ENCODE results near the gene AP2M1. TPM values are rescaled to one million over a fixed set of nuclear protein-coding genes. Genes with fewer than 3 reads are reported as not detected.

AP2M1 gene
- total RNA-seq = 100 to 1,000 TPM; 181 to 193 TPM
- 100 to 1,000 TPM; 210 to 271 (median 234) TPM for polyA plus RNA-seq
- total RNA-seq = 101 to 214 (median 175) reads per million in 6 experiments

- peaks cover 18 to 42% (median 37%) of the 10 kb centered on the region in 4 donors for H3K4me1 Mint-ChIP-seq
- POLR2A ChIA-PET = interaction anchor here (0.6 to 2.2 kb wide), 7 partner anchors 10 to 123 kb away, joined by 3 to 29 read pairs (median 3); partner anchors contain the start of genes ABCF3 and EIF2B5
- peak within 1 kb of the TSS; percentile 89 to 98 (median 96) for H3K4me3 Mint-ChIP-seq
- DNase-seq (peak; percentile 95 to 99 (median 97)), ATAC-seq (peak; percentile 94 to 98)
- H3K27ac Mint-ChIP-seq = peak within 1 kb of the TSS; percentile 48 to 95 (median 92)
- H3K36me3 Mint-ChIP-seq = peaks cover 0 to 22% (median 11%) of the 10 kb centered on the region in 3 donors
- no peaks in the 10 kb centered on the region for H3K27me3 Mint-ChIP-seq
- no peaks in the 10 kb centered on the region for H3K9me3 Mint-ChIP-seq
Measured at GRCh38 chr3:184174646-184175492, at the start of gene AP2M1. AP2M1 (plus strand) TSS chr3:184174855; CDS start chr3:184176994, 2,139 bp downstream.

- POLR2A ChIA-PET = no interaction called here
- Mint-ChIP-seq H3K27me3 (peaks cover 0 to 4% (median 0%) of the 10 kb centered on the region in 5 donors), H3K4me3 (no peak overlapping the region), H3K36me3 (no peaks in the 10 kb centered on the region), H3K9me3 (no peaks in the 10 kb centered on the region), H3K27ac (no peak overlapping the region), H3K4me1 (no peaks in the 10 kb centered on the region)
- no peak for ATAC-seq
- DNase-seq = no peak
Measured at GRCh38 chr3:184126006-184126405, 48.6 kb upstream of the AP2M1 start.

GRCh38 chr3:184129012-184129411, 45.6 kb upstream of the AP2M1 start:
- H3K27ac Mint-ChIP-seq = no peak overlapping the region
- POLR2A ChIA-PET = no interaction called here
- ATAC-seq (no peak), DNase-seq (no peak)
- H3K36me3 Mint-ChIP-seq = no peaks in the 10 kb centered on the region
- H3K27me3 Mint-ChIP-seq = peaks cover 0 to 4% (median 0%) of the 10 kb centered on the region in 5 donors
- peaks cover 2 to 8% (median 5%) of the 10 kb centered on the region in 4 donors for H3K4me1 Mint-ChIP-seq
- no peak overlapping the region for H3K4me3 Mint-ChIP-seq
- no peaks in the 10 kb centered on the region for H3K9me3 Mint-ChIP-seq

DNA sequence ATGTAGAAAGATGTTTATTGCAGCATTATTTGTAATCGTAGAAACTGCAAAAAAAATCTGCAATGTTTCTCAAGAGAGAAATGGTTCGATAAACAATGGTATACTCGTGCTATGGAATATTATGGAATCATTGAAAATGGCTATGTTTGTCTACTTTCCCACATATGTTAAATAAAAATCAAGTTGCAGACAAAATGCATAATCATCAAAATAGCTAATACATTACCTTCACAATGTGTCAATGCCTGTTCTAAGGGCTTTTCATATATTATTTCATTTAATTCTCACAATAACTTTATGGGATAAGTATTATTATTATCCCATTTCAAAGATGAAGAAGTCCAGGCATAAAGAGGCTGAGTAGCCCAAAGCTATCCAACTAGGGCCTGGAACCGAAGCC, 41.7 kb upstream of the AP2M1 start:
- H3K27me3 Mint-ChIP-seq = peaks cover 0 to 4% (median 0%) of the 10 kb centered on the region in 5 donors
- ATAC-seq = no peak
- H3K9me3 Mint-ChIP-seq = no peaks in the 10 kb centered on the region
- peak overlapping the region in 4 of 10 donors; percentile 90 to 97 (median 96) for H3K4me3 Mint-ChIP-seq
- peak overlapping the region in 1 of 10 donors; percentile 12 for H3K27ac Mint-ChIP-seq
- H3K4me1 Mint-ChIP-seq = peaks cover 23 to 47% (median 30%) of the 10 kb centered on the region in 4 donors
- H3K36me3 Mint-ChIP-seq = peaks cover 0 to 9% (median 0%) of the 10 kb centered on the region in 3 donors
- no peak for DNase-seq
- POLR2A ChIA-PET = no interaction called here

- POLR2A ChIA-PET = interaction anchor here (0.6 to 3.0 kb wide), 8 partner anchors 10 to 229 kb away, joined by 3 to 18 read pairs (median 6); partner anchors contain the start of genes ABCF3, DVL3 and EEF1AKMT4
- Mint-ChIP-seq H3K36me3 (peaks cover 0 to 14% (median 0%) of the 10 kb centered on the region in 3 donors), H3K4me1 (peaks cover 24 to 49% (median 30%) of the 10 kb centered on the region in 4 donors), H3K27ac (peak overlapping the region; percentile 91 to 99 (median 97)), H3K4me3 (peak overlapping the region; percentile 88 to 100 (median 96)), H3K27me3 (peaks cover 0 to 2% (median 0%) of the 10 kb centered on the region in 5 donors), H3K9me3 (no peaks in the 10 kb centered on the region)
- ATAC-seq (peak; percentile 7 to 13), DNase-seq (peak in 3 of 10 donors; percentile 13 to 23 (median 17))
Measured at GRCh38 chr3:184133840-184134745, 40.6 kb upstream of the AP2M1 start.

DNA sequence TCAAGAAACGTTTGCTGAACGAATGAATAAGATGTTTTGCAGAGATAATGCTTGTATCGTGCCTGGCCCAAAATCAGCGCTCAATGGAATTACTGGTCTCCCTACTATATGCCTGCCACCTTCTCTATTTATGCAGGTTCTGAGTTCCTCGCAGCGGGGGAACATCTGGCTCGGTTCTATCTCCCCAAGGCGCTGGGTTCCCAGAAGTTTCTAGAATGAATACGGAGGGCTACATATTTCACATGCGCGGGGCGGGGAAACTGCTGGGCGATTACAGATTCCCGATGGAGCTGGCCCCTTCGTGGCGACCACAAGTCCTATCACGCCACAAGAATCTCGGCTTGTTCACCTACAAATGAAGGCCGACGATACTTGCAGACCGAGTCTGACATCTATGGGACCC, 39.9 kb upstream of the AP2M1 start:
- Mint-ChIP-seq H3K27ac (peak overlapping the region; percentile 91 to 99 (median 97)), H3K4me1 (peaks cover 24 to 49% (median 30%) of the 10 kb centered on the region in 4 donors), H3K9me3 (no peaks in the 10 kb centered on the region), H3K36me3 (peaks cover 0 to 19% (median 0%) of the 10 kb centered on the region in 3 donors), H3K27me3 (no peaks in the 10 kb centered on the region), H3K4me3 (peak overlapping the region; percentile 88 to 100 (median 96))
- ATAC-seq (peak; percentile 32), DNase-seq (peak in 1 of 10 donors; percentile 9)
- POLR2A ChIA-PET = interaction anchor here (0.6 to 3.0 kb wide), 12 partner anchors 10 to 499 kb away, joined by 3 to 18 read pairs (median 5); partner anchors contain the start of genes DVL3, EEF1AKMT4 and KLHL24

DNA sequence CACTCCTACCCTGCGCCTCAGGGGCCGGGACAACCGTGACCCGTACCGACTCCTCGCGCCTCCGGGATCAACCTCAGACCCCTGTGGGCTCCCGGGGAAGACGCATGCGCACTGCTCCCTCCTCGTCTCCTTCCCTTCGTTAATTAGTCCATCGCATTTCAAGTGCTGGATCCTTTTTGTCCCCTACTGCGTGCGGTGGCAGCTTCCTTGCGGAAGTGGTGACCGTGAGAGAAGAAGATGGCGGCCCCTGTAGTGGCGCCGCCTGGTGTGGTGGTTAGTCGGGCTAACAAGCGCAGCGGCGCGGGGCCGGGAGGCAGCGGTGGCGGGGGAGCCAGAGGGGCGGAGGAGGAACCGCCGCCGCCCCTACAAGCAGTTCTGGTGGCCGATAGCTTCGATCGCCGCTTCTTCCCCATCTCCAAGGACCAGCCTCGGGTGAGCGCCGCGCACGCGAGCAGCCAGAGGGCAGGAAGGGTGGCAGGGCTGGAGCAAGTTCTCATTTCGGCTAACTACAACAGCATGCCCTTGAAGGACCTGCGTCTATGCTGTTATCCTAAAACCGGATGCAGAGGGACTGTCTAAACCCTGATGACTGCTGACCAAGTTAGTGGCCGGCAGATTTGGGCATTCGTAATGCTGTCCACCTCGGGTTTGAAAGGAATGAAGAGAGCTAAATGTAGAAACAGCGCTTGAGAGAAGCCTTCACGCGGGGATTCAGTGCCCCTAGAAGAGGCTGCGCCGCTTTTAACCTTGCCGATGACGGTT, 39.3 kb upstream of the AP2M1 start, which contains the start of gene EIF2B5:
Gene EIF2B5 (plus strand): TSS at position 210 of the 762 bp plus-strand sequence. CDS start 28 bp downstream, at position 238.
- Mint-ChIP-seq H3K4me1 (peaks cover 26 to 49% (median 32%) of the 10 kb centered on the region in 4 donors), H3K27me3 (no peaks in the 10 kb centered on the region), H3K4me3 (peak within 1 kb of the TSS; percentile 88 to 100 (median 96)), H3K9me3 (no peaks in the 10 kb centered on the region), H3K27ac (peak within 1 kb of the TSS; percentile 91 to 99 (median 97)), H3K36me3 (peaks cover 0 to 25% (median 0%) of the 10 kb centered on the region in 3 donors)
- POLR2A ChIA-PET = interaction anchor here (0.6 to 3.0 kb wide), 13 partner anchors 9 to 500 kb away, joined by 3 to 18 read pairs (median 4); partner anchors contain the start of genes DVL3, EEF1AKMT4 and KLHL24
- ATAC-seq (peak; percentile 90 to 92), DNase-seq (peak; percentile 67 to 91 (median 84))

DNA sequence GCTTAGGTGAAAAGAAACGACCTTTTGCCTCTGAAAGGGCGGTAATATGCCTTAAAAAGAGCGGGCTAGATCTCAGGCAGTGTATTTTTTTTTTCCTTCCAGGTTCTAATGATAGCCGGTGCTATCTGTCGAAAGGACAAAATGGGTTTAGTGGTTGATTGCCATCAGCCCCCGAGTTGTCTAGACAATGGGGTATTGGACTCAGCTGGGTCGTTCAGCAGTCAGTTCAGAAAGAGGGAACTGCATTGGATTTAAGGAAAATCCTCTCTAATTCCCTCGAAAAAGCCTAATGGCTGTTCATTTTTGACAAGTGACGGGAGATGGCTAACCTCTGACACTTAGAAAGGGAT, 38.8 kb upstream of the AP2M1 start:
- Mint-ChIP-seq H3K4me1 (peaks cover 26 to 49% (median 32%) of the 10 kb centered on the region in 4 donors), H3K9me3 (no peaks in the 10 kb centered on the region), H3K27me3 (no peaks in the 10 kb centered on the region), H3K27ac (peak overlapping the region; percentile 91 to 99 (median 97)), H3K36me3 (peaks cover 0 to 31% (median 0%) of the 10 kb centered on the region in 3 donors), H3K4me3 (peak overlapping the region; percentile 88 to 100 (median 96))
- ATAC-seq (no peak), DNase-seq (no peak)
- POLR2A ChIA-PET = interaction anchor here (1.1 to 3.0 kb wide), 7 partner anchors 9 to 114 kb away, joined by 3 to 18 read pairs (median 7); partner anchors contain the start of genes DVL3 and EEF1AKMT4

GRCh38 chr3:184140436-184140835, 34.2 kb upstream of the AP2M1 start:
- POLR2A ChIA-PET = no interaction called here
- ATAC-seq (no peak), DNase-seq (no peak)
- H3K36me3 Mint-ChIP-seq = peaks cover 0 to 75% (median 0%) of the 10 kb centered on the region in 3 donors
- H3K9me3 Mint-ChIP-seq = no peaks in the 10 kb centered on the region
- peaks cover 22 to 27% (median 26%) of the 10 kb centered on the region in 4 donors for H3K4me1 Mint-ChIP-seq
- no peaks in the 10 kb centered on the region for H3K27me3 Mint-ChIP-seq
- no peak overlapping the region for H3K4me3 Mint-ChIP-seq
- peak overlapping the region in 3 of 10 donors; percentile 15 to 72 (median 24) for H3K27ac Mint-ChIP-seq

- DNase-seq = no peak
- Mint-ChIP-seq H3K27me3 (no peaks in the 10 kb centered on the region), H3K27ac (peak overlapping the region in 2 of 10 donors; percentile 38 to 44), H3K36me3 (peaks cover 0 to 82% (median 0%) of the 10 kb centered on the region in 3 donors), H3K9me3 (no peaks in the 10 kb centered on the region), H3K4me3 (no peak overlapping the region), H3K4me1 (peaks cover 6 to 13% (median 10%) of the 10 kb centered on the region in 4 donors)
- POLR2A ChIA-PET = no interaction called here
- no peak for ATAC-seq
Measured at GRCh38 chr3:184142199-184142598, 32.5 kb upstream of the AP2M1 start.

- Mint-ChIP-seq H3K4me1 (peaks cover 0 to 6% (median 1%) of the 10 kb centered on the region in 4 donors), H3K4me3 (no peak overlapping the region), H3K9me3 (no peaks in the 10 kb centered on the region), H3K36me3 (peaks cover 0 to 73% (median 0%) of the 10 kb centered on the region in 3 donors), H3K27me3 (no peaks in the 10 kb centered on the region), H3K27ac (peak overlapping the region in 2 of 10 donors; percentile 18 to 20)
- POLR2A ChIA-PET = interaction anchor here (0.6 kb wide), 1 partner anchor 109 kb away, joined by 3 read pairs; no protein-coding TSS in a partner anchor
- DNase-seq = no peak
- ATAC-seq = no peak
Measured at GRCh38 chr3:184143327-184143726, 31.3 kb upstream of the AP2M1 start.
